Daoy (cell line): ENCODE results near the gene PLIN4. TPM values are rescaled to one million over a fixed set of nuclear protein-coding genes. Genes with fewer than 3 reads are reported as not detected.

Source experiments
- DNase-seq: peaks from one replicate; pipeline ENCODE4 v3.0.0-alpha.2; 2015; ENCODE audit warnings: low read depth
- total RNA-seq: library from RNA; depleted of rRNA; stranded (reverse); fragments of >200 nt; shearing (Covaris generic); gene quantifications from 2 replicates; pipeline ENCODE4 v1.2.3, GENCODE V29; 2014

PLIN4 gene
- total RNA-seq, 1 experiment from 2014 or later: 0.69 TPM

DNA sequence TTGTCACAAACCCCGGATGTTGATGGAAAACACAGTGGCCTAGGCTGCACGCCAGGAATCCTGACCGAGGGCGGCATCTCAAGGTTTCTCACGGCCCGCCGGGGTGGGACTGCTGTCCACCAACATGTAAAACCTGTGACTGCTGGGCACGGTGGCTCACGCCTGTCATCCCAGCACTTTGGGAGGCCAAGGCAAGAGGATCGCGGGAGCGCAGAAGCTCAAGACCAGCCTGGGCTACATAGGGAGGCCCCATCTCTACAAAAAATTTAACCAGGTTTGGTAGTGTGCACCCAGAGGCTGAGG lies 11.2 kb downstream of the PLIN4 start:
- DNase-seq: no peak

DNA sequence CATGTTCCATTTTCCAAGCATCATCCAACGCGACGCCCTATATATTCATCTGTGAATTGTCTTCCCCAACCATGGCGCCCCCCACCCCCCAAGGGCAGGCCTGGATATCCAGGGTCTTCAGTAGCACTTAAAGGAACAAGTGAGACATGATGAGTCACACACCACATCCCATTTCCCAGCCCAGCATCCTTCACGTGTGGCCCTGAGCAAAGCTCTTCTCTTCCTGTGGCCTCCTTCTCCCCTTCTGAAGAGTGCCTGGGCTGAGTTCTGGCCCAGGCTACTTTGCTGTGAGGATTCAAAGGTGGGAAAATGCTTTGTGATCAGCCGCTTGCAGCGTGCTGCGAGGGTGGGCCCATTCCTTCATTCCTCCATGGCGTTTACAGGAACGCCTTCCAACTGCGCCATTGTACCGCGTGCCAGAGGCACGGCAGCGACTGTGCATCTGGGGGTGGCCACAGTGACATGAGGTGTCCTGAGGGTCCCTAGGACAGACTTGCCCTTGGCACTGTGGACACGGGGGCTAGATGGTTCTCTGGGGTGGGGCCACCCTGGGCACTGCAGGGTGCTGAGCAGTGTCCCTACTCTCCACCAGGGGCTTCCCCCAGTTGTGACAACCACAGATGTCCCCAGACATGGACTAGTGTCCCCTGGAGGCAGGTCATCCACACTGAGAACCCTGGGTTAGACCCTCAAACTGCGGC lies 11.7 kb downstream of the PLIN4 start:
- peak; percentile 81 for DNase-seq

DNA sequence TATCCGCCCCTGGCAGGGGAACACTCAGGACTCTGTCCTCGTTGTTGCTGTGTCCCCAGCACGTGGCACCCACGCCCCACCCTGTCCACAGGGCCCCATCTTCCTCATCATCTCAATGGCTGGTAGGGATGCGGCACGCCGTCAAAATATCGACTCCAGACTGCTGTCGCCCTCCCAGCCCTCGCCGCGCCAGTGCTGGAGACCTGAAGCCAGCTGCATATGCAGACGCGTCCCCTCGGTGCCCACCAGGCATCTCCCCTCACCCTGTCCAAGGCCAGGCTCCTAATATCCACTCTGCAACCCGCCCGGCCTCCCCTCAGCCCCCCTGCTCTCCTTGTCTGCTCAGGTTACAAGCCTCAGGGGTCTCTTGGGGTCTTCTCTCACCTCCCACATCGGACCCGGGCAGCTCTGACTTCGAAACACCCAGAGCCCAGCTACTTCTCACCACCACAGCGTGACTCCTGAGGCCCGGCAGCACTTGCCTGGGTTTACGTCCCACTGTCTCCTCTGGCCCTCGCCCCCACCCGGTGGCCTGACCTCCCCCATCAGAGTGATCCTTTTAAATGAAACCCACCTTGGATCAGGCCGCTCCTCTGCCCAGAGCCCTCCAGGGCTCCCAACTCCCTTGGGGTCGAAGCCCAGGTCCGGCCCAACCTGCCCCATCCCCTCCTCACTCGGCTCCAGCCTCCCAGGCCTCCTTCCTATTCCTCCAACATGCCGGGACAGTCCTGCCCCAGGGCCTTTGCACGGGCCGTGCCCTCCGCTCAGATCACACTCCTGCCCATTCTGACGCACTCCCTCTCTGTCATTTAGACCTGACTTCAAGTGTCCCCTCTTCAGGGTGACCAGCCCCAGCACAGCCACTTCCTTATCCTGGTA lies 12.5 kb downstream of the PLIN4 start:
- DNase-seq: no peak

DNA sequence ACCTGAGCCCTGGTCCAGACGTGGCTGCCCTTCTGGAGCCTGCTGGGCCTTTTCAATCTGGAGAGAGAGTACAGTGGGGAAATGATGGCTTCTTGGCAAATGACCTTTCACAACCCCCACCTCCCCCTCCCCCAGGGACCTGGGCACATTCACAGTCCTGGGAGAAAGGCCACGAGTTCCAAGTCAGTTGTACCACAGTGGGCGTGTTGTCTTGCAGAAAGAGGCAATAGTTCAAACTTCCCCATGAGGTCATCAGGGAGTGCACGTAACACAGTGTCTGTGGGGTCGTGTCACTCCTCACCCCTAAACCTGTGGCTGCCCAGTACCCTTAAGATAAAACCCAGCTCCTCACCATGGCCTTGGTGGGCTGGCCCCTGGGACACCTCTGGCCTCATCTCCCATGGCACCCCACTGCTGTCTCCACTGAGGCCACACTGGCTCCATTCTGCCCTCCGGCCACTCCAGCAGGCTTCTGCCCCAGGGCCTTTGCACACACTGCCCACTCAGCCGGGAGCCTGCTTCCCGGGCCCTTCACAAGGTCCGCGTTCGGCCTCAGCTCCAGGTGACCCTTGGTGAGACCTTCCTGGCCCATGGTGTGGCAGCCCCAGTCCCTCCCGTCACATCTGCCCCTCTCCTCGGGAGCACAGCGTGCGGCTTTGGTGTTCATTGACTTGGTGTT lies 13.3 kb downstream of the PLIN4 start:
- DNase-seq: no peak

DNA sequence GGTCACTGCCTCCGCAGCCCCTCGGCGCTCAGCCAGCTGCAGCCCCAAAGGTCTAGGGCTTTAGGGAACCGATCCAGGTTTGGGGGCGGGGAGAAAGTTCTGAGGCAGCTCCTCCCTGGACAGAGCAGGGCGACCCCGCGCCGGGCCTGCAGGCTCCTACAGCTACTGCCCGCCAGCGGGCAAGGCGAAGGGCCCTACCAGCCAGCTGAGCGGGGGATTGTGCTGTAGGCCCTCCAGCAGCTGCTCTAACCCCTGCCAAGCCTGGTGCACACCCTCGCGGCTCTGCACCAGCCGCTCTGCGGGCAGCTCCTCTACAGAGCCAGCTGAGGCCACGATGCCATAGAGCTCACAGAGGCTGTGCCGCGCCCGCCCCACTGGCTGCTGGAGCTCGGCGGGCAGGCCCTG lies 14.0 kb downstream of the PLIN4 start:
- no peak for DNase-seq

DNA sequence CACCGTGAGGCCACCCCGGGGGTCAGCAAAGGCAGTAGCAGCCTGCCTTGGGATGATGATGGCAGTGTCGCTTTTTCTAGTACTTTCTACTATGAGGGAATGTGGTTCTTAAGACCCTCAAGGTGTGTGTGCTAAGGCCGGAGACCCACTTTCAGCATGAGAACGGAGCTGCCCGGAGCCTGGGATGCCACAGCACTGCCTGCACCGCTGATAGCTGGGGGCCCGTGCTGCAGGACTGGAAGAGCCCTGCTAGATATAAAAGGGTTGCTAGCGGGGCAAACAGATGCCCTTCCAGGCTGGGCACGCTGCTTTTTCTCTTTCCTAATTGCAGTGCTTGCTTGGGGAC lies 14.5 kb downstream of the PLIN4 start:
- DNase-seq: no peak

DNA sequence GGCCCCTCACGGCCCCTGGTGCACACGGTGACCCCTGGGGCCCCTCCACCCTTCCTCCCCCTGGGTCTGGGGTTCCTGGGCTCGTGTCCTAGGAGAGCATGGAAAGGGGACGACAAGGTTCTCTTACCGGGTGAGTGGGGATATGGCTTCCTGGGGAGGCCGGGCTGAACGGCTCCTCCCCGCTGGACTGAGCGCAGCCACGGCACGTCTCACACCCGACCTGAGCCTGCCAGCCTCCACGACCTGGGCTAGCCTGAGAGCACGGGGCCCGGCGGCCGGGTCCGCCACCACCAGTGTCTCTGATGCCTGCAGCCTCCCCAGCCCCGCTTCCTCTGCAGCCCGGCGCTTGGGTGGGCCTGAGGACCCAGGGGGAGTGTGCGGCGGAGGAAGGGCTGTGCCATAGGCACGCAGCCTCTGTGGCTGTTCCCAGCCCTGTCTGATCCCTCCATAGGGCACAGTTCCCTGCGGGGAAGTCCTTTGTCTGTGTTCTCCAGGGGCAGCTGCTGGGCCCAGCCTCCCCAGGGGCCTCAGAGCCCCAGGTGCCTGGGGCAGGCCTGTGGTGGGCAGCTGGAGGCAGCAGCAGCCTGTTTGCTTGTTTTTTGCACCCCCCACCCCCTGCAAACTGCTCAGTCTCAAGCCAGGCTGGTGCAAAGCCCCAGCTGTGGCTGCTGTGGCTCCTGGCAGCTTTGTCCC lies 15.0 kb downstream of the PLIN4 start:
- no peak for DNase-seq

DNA sequence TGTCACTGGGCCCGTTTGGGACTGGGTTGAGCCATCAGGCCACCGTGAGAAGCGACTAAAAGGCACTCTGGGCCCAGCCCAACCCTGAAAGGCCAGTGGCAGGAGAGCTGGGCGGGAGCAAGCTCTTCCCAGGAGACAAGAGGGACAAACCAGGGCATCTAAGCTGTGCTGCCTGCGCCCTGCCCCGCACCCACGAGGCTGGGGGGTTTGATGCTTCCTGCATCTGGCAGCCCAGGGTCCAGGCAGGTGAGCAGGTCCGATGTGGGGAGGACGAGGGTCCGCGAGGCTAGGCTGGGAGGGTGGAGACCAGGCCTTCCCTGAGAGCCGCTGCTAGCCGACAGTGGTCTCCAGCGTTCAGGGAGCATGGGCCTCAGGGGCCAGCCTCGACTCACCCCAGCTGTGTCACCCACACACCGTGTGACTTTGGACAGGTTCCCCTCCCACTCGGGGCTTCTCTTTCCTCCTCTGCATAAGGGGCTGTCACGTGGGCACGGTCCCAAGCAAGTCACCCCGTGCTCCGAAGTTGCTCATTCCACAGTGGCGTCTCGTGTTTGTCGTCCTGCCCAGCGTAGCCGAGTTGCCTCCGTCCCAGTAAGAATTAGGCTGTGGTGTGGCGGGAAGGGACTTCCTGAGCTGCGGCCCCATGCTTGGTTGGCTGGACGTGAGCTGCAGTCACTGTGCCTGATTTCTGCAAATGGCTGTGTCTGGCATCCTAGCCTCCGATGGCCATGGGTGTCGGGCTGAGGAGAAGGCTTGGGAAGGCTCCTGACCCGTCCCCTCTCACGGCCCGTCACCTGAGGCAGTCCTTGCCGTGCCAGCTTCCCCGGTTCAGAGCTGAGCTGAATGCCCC lies 15.8 kb downstream of the PLIN4 start:
- DNase-seq: no peak

DNA sequence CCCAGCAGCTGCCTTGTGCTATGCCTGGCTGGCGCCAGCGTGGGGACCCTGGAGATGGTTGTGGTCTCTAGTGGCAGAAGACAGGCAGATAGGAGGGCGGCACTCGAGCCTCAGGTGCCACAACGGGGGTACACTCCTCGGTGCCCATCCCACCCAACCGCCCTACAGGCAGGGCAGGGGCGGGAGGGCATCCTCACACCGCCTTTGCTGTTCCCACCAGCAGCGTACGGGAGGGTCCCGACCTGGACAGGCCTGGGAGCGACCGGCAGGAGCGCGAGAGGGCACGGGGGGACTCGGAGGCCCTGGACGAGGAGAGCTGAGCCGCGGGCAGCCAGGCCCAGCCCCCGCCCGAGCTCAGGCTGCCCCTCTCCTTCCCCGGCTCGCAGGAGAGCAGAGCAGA lies 16.6 kb downstream of the PLIN4 start:
- no peak for DNase-seq

DNA sequence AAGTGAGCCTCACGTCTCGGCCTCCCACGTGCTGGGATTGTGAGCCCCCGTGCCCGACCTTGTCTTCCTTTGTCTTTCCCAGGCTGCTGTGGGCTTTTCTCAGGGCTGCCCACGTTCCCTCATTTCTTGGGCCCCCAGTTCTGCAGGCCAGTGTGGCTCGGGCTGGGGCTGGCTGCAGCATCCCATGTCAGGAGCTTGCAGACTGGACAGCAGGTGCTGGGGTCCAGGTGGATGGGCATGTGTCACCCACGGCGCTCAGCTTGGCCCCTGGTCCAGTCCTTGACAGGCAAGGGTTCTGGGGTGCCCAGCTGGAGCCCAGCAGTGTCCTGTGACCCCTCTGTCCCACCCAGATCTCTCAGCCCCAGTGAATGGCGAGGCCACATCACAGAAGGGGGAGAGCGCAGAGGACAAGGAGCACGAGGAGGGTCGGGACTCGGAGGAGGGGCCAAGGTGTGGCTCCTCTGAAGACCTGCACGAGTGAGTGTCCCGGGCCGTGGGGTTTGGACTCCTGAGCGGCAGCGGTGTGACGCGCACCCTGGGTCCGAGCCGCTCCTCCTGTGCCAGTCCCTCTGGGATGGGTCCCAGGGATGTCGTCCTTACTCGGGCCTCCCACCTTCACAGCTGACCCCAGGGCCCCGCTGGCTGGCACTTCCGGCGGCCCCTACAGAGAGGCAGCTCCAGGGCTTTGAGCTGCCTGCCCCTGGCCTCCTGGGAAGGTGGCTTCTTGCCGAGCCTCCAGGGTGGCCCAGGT lies 17.3 kb downstream of the PLIN4 start:
- DNase-seq: no peak

DNA sequence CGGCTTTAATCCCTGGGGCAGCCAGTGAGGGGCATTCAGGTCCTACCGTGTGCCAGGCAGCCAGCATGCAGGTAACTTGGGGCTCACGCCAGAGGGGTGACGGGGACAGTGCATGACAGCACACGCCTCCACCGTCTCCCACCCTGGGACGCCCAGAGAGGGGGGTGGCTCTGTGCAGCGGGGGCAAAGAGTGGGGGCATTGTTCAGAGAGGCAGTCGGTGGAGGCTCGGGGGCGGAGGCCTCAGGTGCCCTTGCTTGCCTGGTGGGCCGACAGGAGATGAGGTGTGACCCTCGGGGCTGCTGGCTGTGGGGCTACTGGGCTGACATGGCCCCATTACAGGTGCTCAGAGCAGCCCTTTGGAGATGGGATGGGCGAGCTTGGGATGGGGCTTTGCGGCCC lies 18.4 kb downstream of the PLIN4 start:
- DNase-seq: no peak

DNA sequence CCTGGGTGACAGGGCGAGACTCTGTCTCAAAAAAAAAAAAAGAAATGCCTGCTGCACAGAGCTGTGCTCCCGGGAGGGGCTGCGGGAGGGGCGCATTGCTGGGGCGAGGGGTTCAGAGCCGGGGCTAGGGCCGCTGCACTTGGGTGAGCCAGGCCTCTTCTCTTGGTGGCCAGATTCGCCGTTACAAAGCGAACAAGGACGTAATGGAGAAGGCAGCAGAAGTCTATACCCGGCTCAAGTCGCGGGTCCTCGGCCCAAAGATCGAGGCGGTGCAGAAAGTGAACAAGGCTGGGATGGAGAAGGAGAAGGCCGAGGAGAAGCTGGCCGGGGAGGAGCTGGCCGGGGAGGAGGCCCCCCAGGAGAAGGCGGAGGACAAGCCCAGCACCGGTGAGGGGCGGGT lies 19.0 kb downstream of the PLIN4 start:
- no peak for DNase-seq

DNA sequence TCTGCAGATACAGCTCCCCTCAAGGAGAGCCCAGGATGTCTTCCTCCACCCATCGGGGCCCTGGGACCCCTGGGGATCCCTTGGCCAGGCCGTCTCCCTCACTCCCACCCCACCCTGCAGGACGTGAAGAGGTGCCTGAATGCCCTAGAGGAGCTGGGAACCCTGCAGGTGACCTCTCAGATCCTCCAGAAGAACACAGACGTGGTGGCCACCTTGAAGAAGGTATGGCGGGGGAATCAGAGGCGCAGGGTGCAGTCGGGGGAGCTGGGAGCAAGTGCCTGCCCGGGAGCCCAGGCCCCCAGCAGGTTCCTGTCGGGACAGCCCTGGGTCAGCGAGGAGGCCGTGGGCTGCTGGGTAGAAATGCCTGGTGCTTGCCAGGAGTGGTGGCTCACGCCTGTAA lies 19.6 kb downstream of the PLIN4 start:
- DNase-seq: no peak

DNA sequence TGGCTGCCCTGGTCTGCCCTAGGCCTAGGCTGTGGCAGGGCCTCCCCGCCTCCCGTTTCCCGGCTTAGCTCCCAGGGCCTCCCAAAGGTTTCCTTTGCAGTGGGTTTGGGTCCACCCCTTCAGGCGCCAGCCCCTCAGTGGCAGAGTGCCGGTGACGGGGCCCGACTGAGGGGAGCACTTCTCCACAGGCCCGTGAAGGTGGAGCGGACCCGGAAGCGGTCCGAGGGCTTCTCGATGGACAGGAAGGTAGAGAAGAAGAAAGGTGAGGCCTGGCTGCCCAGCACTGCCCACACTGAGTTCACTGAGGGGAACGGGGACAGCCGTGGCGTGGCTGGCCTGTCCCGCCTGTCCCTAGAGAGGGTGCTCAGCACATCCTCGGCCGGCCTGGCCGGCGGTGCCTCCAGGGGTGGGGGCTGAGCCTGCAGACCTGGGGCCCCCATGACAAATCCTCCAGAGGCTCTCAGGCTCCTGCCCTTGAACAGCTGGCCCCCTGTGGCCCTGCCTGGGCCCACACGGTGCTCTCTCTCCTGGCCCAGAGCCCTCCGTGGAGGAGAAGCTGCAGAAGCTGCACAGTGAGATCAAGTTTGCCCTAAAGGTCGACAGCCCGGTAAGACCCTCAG lies 20.4 kb downstream of the PLIN4 start:
- no peak for DNase-seq

DNA sequence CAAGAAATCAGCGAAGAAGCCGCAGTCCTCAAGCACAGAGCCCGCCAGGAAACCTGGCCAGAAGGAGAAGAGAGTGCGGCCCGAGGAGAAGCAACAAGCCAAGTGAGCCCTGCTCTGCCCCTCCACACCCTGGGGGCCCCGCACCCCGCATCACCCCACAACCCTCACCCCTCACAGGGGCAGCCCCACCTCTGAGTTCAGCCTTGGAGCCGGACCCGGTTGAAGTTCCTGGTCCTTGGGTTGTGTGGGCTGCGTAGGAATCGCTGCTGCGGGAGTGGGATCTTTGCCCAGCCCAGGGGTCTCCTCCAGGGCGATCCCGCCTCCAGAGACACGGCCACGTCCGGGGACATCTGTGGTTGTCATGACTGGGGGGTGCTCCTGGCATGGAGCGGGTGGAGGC lies 22.0 kb downstream of the PLIN4 start:
- DNase-seq: no peak

DNA sequence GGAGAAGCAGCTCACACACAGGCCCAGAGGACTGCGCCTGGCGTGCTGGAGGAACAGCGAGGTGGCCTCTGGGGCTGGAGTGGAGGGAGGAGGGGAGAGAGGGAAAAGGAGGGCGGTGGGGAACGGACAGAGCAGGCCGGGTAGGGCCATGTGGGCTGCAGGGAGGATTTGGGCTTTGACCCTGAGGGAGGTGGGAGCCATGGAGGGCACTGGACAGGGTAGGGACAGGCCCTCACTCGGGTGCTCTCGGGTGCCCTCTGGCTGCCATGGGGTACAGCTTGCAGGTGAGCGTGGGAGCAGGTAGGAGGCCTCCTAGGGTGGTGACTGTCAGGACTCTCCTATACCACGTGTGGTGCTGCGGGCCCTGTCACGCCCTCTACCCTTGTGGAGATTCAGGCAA lies 22.8 kb downstream of the PLIN4 start:
- no peak for DNase-seq

DNA sequence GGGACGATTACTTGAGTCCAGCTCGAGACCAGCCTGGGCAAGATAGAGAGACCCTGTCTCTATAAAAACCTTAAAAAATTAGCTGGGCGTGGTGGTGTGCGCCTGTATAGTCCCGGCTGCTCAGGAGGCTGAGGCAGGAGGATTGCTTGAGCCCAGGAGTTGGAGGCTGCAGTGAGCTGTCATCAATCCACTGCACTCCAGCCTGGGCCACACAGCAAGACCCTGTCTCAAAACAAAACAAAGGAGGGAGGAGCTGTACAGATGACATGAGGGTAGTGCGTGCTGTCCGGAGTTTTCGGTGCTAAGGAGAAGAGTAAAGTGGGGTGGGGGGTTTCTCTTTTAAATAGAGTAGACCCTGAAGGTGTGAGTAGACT lies 23.6 kb downstream of the PLIN4 start:
- no peak for DNase-seq

DNA sequence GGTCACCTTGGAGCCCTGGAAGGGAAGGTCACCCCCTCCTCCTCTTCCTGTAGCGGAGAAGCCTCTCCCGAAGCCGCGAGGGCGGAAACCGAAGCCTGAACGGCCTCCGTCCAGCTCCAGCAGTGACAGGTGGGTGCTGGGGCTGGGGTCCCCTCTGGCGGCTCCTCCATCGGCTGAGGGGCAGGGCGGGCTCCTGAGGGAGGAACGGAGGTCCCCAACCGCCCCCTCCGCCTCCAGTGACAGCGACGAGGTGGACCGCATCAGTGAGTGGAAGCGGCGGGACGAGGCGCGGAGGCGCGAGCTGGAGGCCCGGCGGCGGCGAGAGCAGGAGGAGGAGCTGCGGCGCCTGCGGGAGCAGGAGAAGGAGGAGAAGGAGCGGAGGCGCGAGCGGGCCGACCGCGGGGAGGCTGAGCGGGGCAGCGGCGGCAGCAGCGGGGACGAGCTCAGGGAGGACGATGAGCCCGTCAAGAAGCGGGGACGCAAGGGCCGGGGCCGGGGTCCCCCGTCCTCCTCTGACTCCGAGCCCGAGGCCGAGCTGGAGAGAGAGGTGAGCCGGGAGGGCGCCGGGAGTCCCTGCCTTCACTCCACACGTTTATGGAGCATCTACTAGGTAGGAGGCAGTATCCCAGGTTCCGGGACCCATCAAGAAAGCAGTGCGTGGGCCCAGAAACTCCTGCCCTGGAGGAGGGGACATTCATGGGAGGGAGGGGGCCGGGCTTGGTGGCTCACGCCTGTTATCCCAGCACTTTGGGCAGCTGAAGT lies 24.2 kb downstream of the PLIN4 start:
- DNase-seq: no peak

DNA sequence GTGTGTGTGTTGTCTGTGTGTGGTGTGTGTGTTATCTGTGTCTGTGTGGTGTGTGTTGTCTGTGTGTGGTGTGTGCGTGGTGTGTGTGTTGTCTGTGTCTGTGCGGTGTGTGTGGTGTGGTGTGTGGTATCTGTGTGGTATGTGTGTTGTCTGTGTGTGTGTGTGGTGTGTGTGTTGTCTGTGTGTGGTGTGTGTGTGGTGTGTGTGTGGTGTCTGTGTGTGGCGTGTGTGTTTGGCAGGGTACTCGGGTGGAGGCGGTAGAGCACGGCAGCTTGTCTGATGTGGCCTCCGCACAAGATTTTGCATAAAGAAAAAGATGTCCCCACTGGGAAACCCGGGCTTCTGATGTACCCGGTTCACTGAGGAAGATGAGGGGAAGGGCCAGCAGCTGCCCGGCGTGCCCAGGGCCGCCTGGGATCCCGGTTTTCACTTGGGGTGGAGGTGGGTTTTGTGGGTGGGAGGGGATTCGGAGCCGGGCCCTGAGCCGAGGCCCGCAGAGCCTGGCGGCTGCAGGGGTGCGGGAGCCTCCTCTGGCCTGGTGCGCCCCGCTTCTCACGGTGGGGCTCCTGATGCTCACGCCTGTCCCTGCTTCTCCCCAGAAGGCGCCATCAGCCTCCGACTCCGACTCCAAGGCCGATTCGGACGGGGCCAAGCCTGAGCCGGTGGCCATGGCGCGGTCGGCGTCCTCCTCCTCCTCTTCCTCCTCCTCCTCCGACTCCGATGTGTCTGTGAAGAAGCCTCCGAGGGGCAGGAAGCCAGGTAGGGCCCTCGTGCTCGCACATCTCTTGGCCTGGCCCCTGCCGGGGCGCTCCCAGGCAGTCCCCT lies 25.0 kb downstream of the PLIN4 start:
- DNase-seq: no peak
